ENCODE data around the gene MAPK8IP1.

DNA sequence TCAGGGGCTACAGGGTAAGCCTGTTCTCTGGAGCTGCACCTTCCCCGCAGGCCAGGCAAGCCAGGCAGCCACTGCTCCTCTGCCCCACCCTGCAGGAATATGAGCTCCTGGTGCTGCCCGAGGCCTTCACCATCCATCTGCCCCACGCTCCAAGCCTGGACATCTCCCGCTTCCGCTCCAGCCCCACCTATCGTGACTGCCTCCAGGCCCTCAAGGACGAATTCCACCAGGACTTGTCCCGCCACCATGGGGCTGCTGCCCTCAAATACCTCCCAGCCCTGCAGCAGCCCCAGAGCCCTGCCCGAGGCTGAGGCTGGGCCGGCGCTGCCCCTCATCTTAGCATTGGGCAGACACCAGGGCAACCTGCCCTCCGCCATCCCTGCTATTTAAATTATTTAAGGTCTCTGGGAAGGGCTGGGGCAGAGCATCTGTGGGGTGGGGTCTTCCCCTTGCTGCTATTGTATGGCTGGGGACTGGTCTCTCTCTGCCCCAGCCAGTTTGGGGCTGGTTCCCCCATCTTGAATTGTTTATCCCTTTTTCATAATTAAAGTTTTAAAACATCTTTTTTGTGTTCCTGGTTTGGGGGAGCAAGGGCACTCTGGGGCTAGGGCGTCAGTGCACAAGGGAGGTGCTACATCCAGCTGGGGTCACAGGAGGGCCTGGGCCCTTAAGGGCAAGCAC lies 43.2 kb downstream of the MAPK8IP1 start:
- no peak for TF ChIP-seq POLR2A (IDR thresholded peaks at IDR 0.05; ENCODE audit: low read depth)
- no peak for TF ChIP-seq POLR2AphosphoS5 (IDR thresholded peaks at IDR 0.05)
- TF ChIP-seq, protein P1, sequence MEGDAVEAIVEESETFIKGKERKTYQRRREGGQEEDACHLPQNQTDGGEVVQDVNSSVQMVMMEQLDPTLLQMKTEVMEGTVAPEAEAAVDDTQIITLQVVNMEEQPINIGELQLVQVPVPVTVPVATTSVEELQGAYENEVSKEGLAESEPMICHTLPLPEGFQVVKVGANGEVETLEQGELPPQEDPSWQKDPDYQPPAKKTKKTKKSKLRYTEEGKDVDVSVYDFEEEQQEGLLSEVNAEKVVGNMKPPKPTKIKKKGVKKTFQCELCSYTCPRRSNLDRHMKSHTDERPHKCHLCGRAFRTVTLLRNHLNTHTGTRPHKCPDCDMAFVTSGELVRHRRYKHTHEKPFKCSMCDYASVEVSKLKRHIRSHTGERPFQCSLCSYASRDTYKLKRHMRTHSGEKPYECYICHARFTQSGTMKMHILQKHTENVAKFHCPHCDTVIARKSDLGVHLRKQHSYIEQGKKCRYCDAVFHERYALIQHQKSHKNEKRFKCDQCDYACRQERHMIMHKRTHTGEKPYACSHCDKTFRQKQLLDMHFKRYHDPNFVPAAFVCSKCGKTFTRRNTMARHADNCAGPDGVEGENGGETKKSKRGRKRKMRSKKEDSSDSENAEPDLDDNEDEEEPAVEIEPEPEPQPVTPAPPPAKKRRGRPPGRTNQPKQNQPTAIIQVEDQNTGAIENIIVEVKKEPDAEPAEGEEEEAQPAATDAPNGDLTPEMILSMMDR (IDR thresholded peaks at IDR 0.05): no peak

All from esophagus muscularis mucosa (tissue), 3 donors.